ENCODE data around the gene INCENP.
A peak's percentile ranks its signal among the peaks of the same experiment; 100 is the strongest.
"Not testable (repeated sequence)": the region's sequence is repeated elsewhere in the genome, so short reads cannot be mapped to it uniquely, and the experiment has no call there.

The INCENP gene

DNA sequence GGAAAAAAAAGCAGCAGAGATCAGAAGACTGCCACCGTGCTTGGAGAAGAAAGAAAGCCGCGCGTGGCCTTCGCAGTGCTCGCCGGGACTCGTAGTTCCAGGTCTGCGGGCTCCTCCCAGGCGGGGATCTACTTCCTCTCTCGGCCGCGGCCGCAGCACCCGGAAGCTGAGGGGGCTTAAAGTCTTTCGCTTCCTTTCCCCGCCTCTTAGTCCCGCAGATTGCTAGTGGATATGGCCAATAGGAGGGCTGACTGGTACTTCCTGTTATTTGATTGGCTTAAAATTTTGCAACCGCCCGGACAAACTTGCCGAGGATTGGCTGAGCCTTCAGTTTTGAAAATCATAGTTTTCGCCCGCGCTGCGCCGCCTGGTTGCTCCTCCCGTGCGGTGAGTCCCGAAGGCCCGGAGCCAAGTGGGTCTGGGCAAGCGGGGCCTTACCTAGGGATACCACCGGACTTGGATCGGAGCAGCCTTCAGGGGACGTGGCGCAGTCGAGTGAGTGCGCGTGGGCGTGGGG lies at the start of gene INCENP:
Gene INCENP (plus strand): TSS at position 343 of the 517 bp plus-strand sequence. CDS start 4,151 bp downstream, outside the sequence.
- TF ChIP-seq CTCF (IDR thresholded peaks at IDR 0.05; ENCODE audit: borderline replicate concordance, insufficient read depth, low read depth, low read length) = no peak
- peak within 1 kb of the TSS; percentile 100 for H3K4me3 ChIP-seq (ENCODE audit: low read depth, low read length)

GRCh38 chr11:62075438-62075837 lies 48.4 kb upstream of the INCENP start:
- no peak for TF ChIP-seq CTCF (IDR thresholded peaks at IDR 0.05; ENCODE audit: borderline replicate concordance, insufficient read depth, low read depth, low read length)
- no peak overlapping the region for H3K4me3 ChIP-seq (ENCODE audit: low read depth, low read length)

- no peak for TF ChIP-seq CTCF (IDR thresholded peaks at IDR 0.05; ENCODE audit: borderline replicate concordance, insufficient read depth, low read depth, low read length)
Measured at GRCh38 chr11:62077132-62077531, 46.7 kb upstream of the INCENP start.

GRCh38 chr11:62081378-62082291 lies 42.2 kb upstream of the INCENP start:
- no peak overlapping the region for H3K4me3 ChIP-seq (ENCODE audit: low read depth, low read length)

More at GRCh38 chr11:62077132-62077531, 46.7 kb upstream of the INCENP start:
- H3K4me3 ChIP-seq (ENCODE audit: low read depth, low read length) = no peak overlapping the region

DNA sequence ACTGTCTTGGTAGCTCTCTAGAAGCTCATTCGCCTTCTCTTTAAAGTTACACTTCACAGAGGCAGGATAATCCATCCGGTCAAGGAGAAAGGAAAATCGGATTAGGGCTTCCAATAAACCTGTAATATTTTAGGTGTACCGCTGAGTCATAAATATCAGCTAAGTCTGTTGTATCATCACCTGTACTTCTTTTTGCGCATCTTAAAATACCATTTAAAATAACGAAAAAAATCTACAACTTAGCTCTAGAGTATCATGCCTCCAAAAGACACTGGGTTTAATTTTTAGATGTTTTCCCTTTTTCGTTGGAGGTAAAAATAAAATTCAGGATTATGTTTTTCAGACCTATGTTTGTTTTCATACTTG lies 41.5 kb upstream of the INCENP start:
- no peak for TF ChIP-seq CTCF (IDR thresholded peaks at IDR 0.05; ENCODE audit: borderline replicate concordance, insufficient read depth, low read depth, low read length)
- H3K4me3 ChIP-seq (ENCODE audit: low read depth, low read length) = no peak overlapping the region

More at GRCh38 chr11:62081378-62082291, 42.2 kb upstream of the INCENP start:
- peak; percentile 85 for TF ChIP-seq CTCF (IDR thresholded peaks at IDR 0.05; ENCODE audit: borderline replicate concordance, insufficient read depth, low read depth, low read length)

GRCh38 chr11:62084801-62085200 lies 39.0 kb upstream of the INCENP start:
- not testable (repeated sequence) for H3K4me3 ChIP-seq (ENCODE audit: low read depth, low read length)

DNA sequence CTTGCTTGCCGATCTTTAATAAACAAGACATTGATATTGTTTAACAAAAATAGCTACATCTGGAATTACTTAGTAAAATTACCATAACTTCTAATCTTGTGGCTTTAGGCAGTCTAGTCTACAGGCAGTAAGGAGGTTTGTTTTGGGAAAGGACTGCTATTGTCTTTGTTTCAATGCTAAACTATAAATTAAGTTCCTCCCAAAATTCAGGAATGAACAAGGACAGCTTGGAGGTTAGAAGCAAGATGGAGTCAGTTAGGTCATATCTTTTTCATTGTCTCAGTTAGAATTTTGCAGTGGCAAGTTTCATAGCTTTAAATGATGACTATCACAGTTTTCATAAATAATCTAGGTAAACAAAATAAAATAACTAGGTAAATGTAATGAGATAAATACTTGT lies 36.1 kb upstream of the INCENP start:
- TF ChIP-seq CTCF (IDR thresholded peaks at IDR 0.05; ENCODE audit: borderline replicate concordance, insufficient read depth, low read depth, low read length) = no peak

More for the DNA sequence above, 36.1 kb upstream of the INCENP start:
- H3K4me3 ChIP-seq (ENCODE audit: low read depth, low read length) = no peak overlapping the region
